Urothelium cell line (cell line): Measurements from ENCODE around the gene SMAD3.
A peak's percentile ranks its signal among the peaks of the same experiment; 100 is the strongest.
"Not testable (repeated sequence)": the region's sequence is repeated elsewhere in the genome, so short reads cannot be mapped to it uniquely, and the experiment has no call there.

Experiments
- DNase-seq: peaks from one replicate; pipeline ENCODE4 v3.0.0; 2011; ENCODE audit warnings: low spot score, mixed read lengths
- FAIRE-seq: peaks from 2 replicates; lab custom pipeline; 2011; peaks lifted over from hg19 to GRCh38; lab: Jason Lieb, UNC

The SMAD3 gene

GRCh38 chr15:67138891-67139855 is 73.8 kb downstream of the SMAD3 start:
- no peak for DNase-seq
- no peak for FAIRE-seq

GRCh38 chr15:67140078-67140833 is 74.9 kb downstream of the SMAD3 start:
- FAIRE-seq (no peak), DNase-seq (no peak)

DNA sequence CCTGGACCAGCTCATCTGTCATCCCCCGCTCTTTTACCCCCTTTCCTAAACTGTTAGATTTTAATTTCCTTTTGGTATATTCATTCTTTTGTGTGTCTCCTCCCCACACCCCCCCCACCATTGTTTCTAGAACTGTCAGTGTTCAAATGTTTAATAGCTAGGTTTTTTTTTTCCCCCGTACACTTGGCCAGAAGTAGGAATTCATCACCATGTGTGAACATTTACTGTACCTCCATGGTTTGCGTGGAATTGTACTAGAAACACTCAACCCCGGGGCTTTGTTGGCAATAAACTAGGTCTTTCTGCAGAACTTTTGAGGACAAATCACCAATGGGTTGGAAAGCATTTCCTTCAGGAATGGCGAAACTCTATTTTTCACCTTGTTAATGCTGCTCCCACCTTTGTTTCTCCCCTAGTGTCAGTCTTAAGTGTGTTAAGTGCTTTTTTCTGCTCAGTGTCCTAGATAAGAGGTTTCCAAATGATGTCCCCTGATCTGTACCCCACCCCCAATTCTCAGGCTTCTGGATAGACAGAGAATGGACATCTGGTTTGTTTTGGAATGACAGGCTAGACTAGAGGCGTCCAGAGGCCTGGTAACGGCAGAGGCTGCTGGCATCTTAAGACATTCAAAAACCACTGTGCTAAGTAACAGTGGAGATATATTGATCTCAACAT is 76.8 kb downstream of the SMAD3 start:
- DNase-seq (no peak), FAIRE-seq (no peak)

DNA sequence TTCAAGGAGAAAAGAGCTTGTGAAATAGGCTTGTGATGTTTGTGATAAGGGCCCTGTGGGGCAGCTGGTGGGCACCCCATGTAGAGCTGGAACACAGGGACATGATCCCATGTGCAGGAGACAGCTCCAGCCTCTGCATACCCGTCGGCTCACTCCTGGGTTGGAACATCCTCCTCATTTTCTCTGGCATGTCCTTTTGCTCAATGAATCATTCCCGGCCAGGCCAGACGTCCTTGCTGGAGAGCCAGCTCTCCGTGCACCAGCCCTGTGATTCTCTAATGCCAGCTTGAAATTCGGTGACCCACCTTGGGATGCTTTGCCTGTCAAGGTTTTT is 77.3 kb downstream of the SMAD3 start:
- FAIRE-seq: no peak
- DNase-seq: peak; percentile 70

DNA sequence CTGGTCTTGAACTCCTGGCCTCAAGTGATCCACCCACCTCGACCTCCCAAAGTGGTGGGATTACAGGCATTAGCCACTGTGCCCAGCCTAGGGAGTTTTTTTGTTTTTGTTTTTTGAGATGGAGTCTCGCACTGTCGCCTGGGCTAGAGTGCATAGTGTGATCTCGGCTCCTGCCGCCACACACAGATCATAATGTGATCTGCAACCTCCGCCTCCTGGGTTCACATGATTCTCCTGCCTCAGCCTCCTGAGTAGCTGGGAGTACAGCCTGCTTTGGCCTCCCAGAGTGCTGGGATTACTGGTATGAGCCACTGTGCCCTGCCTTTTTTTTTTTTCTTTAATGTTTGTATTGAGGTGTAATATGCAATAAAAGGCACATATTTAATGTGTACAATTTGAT is 78.2 kb downstream of the SMAD3 start:
- no peak for DNase-seq
- FAIRE-seq: no peak

- no peak for FAIRE-seq
- peak; percentile 75 for DNase-seq
Observed at GRCh38 chr15:67144609-67145311, 79.4 kb downstream of the SMAD3 start.

DNA sequence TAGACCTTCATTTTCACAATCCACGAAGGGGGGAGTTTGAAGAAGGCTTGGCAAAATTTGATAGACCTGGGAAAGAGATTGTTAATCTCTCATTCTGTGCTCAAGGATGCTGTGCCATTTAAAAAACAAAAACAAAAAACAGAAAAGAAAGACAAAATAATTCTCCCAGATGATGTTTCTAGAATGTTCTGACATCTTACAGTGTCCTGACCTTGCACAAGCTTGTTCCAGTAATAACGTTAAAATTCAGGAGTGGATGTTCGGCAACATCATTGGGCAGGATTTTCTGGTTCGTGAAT is 79.9 kb downstream of the SMAD3 start:
- FAIRE-seq: no peak

DNA sequence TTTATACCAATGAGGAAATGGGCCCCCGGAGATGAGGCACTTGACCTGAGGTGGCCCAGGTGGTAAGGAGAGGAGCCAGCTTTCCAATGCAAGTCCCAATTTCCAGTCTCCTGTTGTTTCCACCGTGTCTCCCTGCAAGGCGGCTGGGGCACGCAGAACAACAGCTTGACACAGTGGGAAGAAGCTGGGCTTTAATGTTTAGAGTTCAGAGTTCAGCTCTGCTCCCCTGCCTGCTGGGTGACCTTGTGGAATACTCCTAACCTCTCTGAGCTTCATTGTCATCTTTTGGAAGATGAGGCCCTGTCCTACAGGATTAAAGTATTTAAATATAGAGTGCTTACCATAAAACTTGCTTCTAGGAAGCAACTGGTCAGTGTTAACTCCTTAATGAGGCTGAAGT is 80.3 kb downstream of the SMAD3 start:
- no peak for FAIRE-seq
- DNase-seq: no peak

More for the DNA sequence above, 79.9 kb downstream of the SMAD3 start:
- DNase-seq: no peak

DNA sequence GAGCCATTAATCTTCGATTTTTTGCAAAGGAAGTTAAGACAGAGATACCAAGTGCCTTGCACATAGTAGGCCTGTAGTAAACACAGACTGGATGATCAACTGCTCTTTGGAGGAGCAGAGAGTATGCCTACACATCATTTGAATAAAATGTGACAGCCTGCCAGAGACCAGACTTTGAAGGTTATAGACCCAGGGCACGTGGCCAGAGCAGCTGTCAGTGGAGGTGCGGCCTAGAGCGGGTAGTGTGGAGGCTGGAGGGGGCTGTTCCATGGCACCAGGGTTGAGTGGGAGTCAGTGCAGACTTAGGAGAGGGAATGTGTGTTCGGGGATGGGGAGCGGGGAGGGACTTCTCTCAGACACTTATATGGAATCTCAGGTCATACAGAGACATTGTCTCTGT is 80.8 kb downstream of the SMAD3 start:
- FAIRE-seq (no peak), DNase-seq (peak; percentile 65)

GRCh38 chr15:67146875-67147381 is 81.5 kb downstream of the SMAD3 start:
- DNase-seq: peak; percentile 74
- no peak for FAIRE-seq

DNA sequence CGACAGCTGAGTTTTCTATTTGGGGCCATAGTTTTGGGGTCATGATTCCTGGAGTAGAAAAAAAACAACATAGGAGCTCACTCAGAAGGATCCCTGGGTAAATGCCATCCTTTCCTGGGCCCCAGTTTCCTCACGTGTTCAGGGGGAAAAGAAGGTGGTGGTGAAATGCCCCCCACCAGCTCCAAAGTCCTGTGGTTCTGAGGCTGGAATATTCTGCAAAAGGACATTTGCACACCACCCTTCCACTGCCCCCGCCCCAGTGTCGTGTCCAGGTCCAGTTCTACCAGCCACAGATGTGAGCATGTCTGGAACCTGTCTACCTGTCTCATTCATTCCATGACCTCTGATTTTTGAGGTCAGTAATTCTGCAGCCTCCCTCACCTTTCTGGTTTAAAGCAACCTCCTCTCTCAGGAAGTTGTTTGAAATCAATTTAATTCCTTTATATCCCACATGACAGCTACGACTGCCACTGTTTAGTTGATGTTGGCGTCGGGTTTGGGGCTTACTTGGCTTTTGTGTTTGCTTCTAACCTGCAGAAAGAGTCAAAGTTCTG is 82.1 kb downstream of the SMAD3 start:
- no peak for DNase-seq
- FAIRE-seq: no peak

DNA sequence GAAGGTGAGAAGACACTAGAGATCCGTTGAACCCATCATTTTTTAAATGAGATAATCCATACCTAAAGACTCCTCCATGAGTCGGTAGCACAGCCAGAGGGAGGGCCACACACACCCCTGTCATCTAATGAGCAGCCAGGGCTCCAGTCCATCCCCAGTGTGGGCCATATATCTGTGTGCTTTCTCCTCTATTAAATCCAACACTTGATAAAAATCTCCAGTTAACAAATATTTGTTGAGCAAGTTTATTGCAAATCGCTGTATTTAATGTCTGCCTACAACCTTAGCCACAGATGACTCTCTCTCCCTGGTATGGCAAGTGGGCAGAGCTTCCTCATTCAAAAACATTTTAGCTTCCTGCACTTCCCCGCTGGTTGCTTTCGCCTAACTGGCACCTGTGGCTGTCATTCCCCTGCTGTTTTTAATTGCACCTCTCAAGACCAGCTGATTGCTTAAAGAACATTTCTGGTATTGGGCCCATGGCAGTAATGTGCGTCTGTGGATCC is 82.8 kb downstream of the SMAD3 start:
- FAIRE-seq: no peak

GRCh38 chr15:67149068-67149772 is 83.8 kb downstream of the SMAD3 start:
- DNase-seq (no peak), FAIRE-seq (no peak)

More for the DNA sequence above, 82.8 kb downstream of the SMAD3 start:
- DNase-seq: no peak

- no peak for DNase-seq
- FAIRE-seq: no peak
Observed at GRCh38 chr15:67149773-67150022, 84.3 kb downstream of the SMAD3 start.

DNA sequence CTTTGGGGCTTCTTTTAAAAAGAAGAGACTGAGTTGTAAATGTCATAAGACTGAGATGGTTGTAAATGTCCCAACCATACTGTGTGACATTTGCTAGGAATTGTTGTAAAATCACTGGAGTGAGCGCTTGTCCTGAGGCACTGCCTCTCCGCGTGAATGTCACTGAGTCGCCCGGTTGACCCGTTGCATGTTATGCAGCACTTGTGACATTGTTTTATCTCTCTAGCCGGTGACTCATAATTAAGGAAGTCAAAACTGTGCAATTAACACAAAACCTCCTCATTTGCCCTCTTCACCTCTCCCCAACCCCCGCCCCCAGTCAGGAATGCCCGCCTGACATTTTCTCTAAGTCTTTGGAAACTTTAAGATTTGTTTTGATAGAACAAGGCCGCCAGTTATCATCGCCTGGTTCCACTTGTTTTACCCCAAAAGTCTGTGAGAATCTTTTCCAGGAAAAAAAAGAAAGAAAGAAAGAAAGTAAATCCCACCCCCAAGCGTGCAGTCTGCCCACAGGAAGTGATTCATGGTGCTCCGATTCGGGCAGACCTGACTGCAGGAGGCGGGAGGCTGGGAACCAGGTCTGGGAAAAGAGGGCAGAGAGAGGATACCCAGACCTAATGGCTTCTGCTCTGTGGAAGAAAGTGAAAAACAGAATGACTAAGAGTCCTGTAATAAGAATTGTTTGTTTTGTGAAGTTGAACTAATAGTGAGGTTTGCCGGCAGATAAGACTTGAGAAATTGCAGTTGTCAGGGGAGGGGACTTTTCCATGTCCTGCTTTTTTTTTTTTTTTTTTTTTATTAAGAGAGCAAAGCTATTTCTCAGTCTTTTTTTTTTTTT is 84.8 kb downstream of the SMAD3 start:
- FAIRE-seq: no peak
- DNase-seq: peak; percentile 94

DNA sequence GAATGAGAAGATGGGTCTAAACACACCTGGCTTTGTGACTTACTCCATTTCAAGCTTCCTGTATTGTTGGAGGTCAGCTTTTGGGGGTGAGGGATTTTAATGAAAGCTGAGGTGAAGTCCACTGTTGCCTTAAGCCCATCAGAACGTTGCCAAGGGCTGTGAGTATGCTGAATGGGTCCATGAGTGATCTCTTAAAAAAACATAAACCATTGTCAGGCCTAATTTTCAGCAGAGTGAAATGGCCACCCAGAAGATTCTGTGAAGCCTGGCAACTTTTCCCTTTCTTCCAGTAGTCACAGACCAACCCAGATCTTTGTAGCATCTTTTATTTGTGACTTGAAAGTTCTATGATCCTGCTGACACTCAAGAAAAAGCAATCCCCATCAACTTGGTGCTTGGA is 87.0 kb downstream of the SMAD3 start:
- no peak for FAIRE-seq
- no peak for DNase-seq

DNA sequence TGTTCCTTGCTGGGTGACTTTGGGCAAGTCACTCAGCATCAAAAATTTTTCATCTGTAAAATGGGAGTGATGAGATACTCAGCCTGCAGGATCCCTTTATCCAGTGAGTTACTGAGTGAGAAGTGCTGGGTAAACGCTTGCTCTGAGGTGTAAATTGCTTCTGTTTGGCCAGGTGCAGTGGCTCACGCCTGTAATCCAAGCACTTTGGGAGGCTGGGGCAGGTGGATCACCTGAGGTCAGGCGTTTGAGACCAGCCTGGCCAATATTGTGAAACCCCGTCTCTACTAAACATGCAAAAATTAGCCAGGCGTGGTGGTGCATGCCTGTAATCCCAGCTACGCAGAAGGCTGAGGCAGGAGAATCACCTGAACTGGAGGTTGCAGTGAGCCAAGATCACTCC is 87.6 kb downstream of the SMAD3 start:
- DNase-seq, FAIRE-seq: not testable (repeated sequence)

DNA sequence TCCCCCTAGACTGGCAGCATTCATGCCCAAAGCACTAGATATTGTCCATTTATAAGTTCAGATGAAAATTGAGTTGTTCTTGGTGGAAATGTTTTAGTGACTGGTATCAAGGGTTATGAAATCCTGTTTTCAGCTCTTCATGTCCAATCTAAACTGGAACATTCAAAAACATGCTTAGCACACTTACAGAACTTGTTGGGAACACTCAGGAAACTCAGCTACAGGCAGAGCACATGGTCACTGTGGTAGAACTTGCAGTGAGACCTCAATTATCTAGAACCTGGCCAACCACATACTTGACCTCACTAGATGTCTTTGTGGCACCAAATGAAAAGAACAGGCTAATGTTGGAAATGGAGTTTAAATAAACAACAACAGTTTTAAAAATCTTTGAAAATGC is 88.8 kb downstream of the SMAD3 start:
- DNase-seq (no peak), FAIRE-seq (no peak)

DNA sequence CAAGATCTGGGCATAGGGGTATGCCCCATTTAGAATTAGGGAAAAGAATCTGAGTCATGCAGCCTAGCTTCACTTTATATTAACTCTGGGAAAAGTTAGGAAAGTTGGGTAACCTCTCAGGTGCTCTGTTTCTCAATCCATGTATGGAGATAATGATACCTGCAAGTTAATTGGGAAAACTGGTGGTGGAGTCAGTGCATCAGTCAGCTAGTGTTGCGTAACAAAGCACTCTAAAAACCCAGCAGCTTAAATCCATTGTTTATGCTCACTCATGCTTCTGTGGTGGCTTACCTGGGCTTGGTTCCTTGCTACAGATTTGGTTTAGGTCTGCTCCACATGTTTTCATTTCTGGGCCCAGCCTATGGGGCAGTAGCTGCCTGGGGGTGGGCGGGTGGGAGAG is 91.0 kb downstream of the SMAD3 start:
- no peak for FAIRE-seq
- no peak for DNase-seq
